GM21825 (cell line): ENCODE data around the gene PRICKLE2.

Experiments used
- ATAC-seq: cut with Tn5 transposase; IDR thresholded peaks from one replicate; pipeline ENCODE4 v1.9.1; 2021; ENCODE audit warnings: mild to moderate bottlenecking, moderate library complexity; ENCODE audit not compliant: unreplicated experiment

Gene PRICKLE2

DNA sequence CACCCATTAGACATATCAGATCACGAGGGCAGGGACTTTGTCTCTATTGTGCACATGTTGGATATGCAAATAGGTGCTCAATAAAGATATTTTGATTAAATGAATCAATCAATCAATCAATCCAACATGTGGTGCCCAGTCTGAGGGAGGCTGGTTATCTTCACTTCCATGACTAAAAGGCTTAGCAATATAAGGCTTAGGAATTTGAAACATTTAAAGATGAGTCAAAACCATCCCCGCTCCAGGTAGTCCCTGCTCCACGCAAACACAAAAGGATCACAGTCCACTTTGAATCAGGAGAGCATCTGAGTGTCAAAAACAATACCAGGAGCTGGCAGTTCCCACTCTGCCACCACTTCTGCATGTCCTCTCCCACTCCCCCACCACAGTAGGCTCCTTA lies 25.8 kb upstream of the PRICKLE2 start:
- no peak for ATAC-seq

DNA sequence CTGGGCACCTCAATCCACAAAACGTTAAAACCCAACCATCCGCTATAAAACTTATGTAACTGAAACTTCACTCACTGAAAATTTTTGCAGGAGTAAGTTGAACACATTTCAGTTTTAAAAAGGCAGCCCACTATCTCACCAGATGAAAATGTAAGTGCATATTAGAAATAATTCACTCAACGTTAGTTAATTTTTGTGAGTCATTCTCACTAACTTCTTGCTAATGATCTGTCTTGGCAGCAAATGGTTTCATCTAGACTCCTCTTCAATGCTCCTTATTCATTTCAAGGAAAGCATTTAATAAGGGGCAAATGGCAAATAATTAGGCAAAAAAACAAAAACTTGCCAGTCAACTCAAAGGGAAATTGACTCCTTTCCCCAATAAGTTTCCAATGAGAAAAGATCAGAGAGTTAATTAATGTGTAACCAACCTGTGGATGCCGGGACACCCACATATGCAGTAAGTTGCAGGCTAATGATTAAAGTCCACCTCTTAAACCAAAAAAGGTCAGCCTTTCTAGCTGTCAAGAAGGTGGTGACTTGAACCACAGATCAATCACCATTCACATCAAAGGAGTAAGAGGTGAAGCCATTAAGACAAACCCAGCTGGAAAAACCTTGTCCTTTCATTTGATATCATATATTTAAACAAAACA lies 22.9 kb upstream of the PRICKLE2 start:
- ATAC-seq: no peak

DNA sequence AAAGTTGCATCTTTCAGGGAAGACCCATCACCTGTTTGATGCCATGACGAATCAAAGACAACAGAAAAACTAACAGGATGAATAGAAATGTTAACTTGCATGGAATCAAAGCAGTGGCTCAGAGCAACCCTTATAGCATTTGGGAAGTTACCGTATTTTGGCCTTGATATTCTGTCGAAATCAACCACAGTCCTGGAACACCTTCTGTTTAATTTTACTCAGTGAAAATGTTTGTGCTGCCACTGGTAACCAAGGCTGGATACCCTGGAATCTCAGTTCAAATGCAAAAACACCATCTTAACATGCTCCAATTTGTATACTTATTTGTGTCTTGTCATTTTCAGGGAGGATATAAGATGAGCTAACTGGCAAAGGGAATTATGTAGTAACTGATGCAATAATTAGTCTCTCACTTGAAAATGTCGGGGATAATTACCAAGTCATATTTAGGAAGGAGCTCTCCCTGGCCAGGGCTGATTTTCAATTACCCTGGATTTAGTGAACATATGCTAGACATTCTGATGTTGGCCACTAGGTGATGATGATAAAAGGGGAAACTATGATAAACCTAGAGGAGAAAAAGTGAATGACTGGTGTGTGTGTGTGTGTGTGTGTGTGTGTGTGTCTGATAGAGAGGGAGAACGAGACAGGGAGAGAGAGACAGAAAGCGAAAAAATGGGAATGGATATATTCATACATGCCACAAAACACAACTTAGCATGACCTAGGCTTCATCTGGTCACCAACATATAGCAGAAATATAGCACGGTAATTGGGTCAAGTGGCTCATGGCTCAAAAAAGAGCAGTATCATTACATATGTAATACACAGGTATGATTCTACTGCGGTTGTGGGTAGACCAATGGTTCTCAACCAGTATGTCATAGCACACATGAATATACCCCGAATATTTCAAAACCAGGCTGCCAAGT lies 19.0 kb upstream of the PRICKLE2 start:
- ATAC-seq: no peak

DNA sequence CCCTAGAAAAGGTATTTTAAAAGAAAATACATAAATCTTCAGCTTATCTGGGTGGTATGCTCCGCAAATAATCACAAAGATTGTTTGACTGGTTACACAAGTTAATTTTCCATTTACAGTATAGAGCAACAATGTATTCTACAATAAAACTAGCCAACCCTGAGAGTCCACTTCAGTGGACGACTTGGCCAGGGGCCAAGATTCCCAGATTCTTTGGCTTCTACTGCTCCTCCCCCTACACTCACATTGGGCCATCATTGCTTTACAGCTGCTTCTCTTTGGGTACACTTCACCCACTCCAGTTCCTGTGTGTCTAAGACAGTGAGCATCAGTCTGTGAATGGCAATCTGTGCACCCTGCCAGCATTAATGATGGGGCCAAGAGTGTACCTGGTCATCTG lies 17.2 kb upstream of the PRICKLE2 start:
- no peak for ATAC-seq

DNA sequence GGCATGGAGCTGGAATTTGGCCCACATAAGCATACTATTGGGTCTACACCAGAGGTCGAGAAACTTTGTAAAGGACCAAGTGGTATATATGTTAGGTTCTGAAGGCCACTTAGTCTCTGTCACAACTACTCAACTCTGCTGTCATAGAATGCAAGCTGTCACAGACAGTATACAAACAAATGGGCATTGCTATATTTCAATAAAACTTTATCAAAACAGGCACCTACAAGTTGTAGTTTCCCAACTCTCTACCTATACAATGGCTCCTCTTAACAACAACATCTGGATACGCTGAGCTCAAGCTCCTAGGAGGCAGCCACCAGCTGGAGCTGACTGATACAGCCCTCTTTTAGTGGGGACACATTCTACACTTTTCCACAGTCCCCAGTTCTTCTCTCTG lies 15.7 kb upstream of the PRICKLE2 start:
- no peak for ATAC-seq

DNA sequence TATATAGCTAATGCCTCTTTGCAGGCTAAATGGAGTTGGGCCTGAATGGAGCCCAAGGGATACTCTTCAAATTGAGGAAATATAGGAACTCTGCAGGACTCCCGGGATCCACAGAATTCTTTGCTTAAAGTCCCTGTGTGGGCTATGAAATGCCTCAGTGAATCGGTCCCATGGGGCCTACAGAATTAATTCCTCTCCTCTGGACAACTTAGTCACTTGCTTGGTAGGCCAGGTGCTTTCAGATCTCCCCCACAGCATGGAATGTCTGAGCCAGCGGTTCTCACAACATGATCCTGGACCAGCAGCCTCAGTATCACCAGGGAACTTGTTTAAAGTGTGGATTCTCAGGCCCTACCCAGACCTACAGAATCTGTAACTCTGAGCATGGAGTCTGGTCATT lies 15.1 kb upstream of the PRICKLE2 start:
- no peak for ATAC-seq

- ATAC-seq: no peak
Measured at GRCh38 chr3:64239841-64240240, 14.6 kb upstream of the PRICKLE2 start.

DNA sequence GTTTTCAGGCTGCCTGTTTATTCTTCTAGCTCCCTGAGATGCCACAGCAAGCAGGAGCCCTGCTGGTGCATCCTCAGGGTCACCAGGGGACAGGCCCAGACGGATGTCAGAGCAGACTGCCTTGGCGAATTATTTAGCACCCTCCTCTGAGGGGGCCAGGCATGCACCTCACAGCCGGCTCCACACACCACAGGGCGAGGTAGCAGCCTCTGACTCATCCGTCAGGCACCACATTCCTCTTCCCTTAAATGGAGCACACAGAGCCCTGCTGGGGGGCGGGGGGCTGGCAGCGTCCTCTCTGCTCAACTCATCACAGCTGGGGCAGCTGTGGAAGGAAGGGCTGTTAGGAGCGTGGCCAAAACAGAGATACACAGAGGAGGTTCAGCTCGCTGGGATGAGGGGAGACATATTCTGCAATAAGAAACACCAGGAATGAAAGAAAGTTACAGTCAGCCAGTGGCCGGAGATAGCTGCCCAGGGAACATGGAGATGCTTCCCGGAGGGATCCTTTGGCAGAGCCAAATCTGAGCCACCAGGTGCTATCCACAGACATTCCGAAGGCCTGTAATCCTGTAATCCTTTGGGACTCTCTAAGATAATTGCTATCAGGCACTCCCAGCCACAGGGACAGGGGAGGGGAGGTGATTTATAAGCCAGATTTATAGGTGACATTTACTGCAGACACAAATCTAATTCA lies 13.9 kb upstream of the PRICKLE2 start:
- ATAC-seq: no peak

DNA sequence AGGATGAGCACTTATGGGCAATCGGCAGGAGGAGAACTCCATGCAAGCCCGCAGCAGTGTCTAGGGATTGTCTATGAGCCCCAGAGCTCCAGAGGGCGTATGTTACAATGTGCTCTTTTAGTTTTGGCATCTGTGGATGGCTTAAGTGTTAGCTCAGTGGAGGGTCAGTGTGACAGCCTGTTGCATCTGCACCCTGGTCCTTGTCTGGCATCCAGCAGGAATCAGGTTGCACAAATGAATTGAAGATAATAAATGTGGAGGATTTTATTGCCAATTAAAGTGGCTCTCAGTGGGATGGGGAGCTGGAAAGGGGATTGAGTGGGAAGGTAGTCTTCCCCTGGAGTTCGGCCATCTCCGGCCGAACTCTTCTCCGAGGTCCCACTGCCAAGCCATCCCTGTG lies 11.8 kb upstream of the PRICKLE2 start:
- ATAC-seq: no peak

DNA sequence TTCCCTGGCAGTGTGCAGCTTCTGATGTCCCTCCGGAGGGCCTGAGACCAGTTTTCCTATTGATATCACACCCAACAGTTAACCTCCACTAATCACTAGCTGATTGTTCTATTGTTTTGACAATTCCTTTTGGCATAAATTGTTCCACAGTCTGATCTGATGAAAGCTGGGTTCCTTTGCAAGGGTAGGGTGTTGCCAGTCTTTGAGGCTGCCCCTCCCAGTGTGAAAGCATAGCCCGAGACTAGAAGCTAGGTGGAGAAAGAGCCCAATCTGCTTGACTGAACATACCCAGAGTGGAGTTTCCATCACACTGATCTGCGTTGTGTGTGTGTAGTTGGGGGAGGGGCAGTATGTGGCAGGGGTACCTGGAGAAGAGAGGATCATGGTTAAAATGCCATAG lies 10.3 kb upstream of the PRICKLE2 start:
- no peak for ATAC-seq

DNA sequence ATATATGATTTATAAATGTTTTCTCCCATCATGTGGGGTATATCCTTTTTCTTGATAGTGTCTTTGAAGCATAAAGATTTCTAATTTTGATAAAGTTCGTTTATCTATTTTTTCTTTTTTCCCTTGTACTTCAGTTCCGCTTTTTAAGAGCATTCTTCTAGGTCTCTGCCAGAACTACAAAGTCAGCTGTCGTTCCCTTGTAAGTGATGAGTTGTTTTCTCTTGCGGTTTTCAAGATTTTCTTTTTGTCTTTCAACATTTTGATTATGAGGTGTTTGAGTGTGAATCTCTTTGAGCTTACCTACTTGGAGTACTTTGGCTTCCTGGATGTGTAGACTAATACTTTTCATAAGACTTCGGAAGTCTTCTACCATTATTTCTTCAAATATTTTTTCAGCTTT lies 9.3 kb upstream of the PRICKLE2 start:
- no peak for ATAC-seq

DNA sequence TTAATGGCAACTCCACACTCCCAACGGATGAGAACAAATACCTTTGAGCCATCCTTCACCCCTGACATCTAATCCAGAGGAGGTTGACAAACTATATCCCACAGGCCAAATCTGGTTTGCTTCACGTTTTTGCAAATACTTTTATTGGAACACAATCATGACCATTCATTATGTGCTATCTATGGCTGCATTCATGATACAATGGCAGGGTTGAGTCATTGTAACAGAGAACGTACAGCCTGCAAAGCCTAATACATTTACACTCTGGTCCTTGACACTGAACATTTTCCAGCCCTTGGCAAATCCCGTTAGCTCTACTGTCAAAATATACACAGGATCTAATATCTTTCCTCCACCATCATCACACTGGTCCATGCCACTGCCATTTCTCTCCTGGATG lies 7.6 kb upstream of the PRICKLE2 start:
- no peak for ATAC-seq

- no peak for ATAC-seq
Measured at GRCh38 chr3:64229903-64230302, 4.6 kb upstream of the PRICKLE2 start.

DNA sequence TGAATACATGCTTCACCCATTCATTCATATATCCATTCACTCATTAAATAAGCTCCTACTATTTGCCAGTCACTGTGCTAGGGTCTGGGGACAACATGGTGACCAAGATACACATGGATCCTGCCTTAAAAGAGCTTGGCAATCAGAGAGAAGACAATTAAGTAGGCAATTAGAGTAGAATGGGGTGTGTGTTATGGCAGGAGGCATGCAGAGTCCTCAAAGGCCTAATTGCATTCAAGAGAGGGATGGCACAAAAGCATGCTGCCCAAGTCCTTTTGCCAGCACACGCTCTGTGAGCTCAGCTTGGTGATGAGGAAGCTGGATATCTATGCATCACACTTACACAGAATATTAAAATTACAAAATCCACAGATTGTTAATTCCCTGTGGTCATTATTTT lies 2.8 kb upstream of the PRICKLE2 start:
- ATAC-seq: no peak

DNA sequence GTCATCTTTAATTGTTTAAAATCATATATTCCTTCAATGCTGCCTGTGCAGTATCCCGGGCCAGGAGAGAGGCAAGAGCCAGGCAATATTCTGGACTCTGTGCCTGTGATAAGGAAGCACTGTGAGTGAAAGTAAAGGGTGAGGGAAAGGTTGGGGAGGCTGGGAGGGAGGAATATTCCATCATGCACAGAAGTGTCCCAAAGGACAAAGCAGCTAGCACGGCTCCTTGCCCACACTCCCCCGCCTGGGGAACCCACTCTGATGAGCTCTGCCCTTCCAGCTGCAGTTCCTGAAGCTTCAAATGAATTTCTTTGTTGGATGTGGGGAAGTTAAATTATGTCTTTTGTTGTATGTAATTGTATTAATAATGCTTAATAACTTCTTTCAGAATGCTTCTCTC lies 1.5 kb upstream of the PRICKLE2 start:
- no peak for ATAC-seq

- no peak for ATAC-seq
Measured at GRCh38 chr3:64225695-64226499, 631 bp upstream of the PRICKLE2 start.

- ATAC-seq: no peak
Measured at GRCh38 chr3:64223791-64224745, 1.2 kb downstream of the PRICKLE2 start.

DNA sequence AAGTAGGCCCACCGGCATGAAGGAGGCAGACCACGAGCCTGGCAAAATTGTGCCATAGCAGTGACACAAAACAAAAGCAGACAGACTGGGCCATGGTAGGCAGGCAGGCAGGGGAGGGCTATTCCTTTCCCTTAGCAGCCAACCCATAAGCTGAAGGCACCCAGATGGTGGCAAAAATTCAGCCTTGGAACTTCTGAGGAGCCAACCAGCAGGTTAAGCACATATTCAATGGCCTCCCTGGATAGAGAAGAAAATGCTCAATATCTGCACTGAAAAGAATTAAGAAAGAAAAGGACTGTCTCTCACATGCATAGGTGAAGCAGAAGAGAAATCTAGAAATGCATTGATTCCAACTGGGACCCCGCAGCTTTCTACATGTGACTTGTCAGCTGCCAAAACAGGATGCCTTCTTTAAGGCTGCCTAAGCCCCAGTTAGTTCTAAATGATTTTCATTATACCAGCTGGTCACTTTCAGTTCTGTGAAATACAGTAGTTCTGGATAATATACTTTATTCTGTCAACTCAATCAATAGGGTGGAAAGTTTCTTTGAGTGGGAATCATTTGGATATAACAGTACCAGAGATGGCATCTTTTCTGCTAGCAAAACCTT lies 2.7 kb downstream of the PRICKLE2 start:
- ATAC-seq: no peak

DNA sequence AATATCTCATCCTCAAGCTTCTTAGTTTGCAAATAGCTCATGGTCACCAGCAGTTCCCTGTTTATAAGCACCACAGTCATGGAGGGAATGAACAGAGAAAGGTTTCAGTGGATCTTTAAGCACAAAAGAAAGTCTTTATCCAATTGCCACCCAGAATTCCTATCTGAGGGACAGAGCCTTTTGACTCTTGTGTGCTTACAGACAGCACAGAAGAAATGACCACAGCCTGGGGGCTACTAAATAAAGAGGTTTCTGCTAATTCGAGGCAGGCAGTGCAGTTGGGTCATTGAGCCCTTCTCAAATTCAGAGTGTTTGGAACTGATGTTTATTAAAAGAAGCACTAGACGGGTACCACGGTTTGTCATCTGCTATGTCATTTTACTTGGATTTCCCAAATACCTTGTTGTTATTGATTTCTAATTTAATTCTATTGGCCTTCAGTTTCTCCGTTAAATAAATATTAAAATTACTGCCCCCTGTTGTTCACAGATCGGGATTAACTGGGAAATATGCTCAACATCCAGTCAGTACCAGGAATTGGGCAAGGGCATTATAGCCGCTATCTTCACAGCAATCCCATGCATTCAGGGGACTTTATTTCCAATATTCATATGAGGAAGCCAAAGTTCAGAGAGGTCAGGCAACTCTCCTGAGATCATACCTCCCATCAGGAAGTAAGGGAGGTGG lies 3.6 kb downstream of the PRICKLE2 start:
- ATAC-seq: no peak
